Neural progenitor cell (in vitro differentiated cells): Measurements from ENCODE around the gene KCNQ1. TPM values are rescaled to one million over a fixed set of nuclear protein-coding genes. Genes with fewer than 3 reads are reported as not detected.

Experiments
- DNase-seq: peaks from one replicate; pipeline ENCODE4 v3.0.0-alpha.2; 2016; ENCODE audit warnings: low spot score
- H2AFZ ChIP-seq: fragments of 200-600 bp; sonication (generic); replicated peaks from 2 replicates; pipeline ENCODE4 v1.6.1; 2016; ENCODE audit warnings: antibody characterized with exemption
- H3F3A ChIP-seq: fragments of 200-600 bp; sonication (generic); 2 replicates; pipeline ENCODE4 v1.6.1; 2016; ENCODE audit warnings: antibody characterized with exemption, low read depth
- H3K27ac ChIP-seq: fragments of 200-600 bp; sonication (generic); 2 replicates; pipeline ENCODE4 v1.5.1; 2016; ENCODE audit warnings: mild to moderate bottlenecking
- H3K27me3 ChIP-seq: fragments of 200-600 bp; sonication (generic); 2 replicates; pipeline ENCODE4 v1.6.1; 2016; ENCODE audit warnings: mild to moderate bottlenecking, moderate library complexity
- H3K36me3 ChIP-seq: fragments of 200-600 bp; sonication (generic); 2 replicates; pipeline ENCODE4 v1.5.1; 2016
- H3K4me1 ChIP-seq: fragments of 200-600 bp; sonication (generic); 2 replicates; pipeline ENCODE4 v1.6.1; 2016; ENCODE audit warnings: mixed run types
- H3K4me2 ChIP-seq: fragments of 200-600 bp; sonication (generic); 2 replicates; pipeline ENCODE4 v1.6.1; 2016
- H3K4me3 ChIP-seq: fragments of 200-600 bp; sonication (generic); 2 replicates; pipeline ENCODE4 v1.5.1; 2016
- H3K79me2 ChIP-seq: fragments of 200-600 bp; sonication (generic); 2 replicates; pipeline ENCODE4 v1.6.1; 2016; ENCODE audit warnings: low read depth
- H3K9ac ChIP-seq: fragments of 200-600 bp; sonication (generic); 2 replicates; pipeline ENCODE4 v1.6.1; 2016
- H3K9me3 ChIP-seq: fragments of 200-600 bp; sonication (generic); 2 replicates; pipeline ENCODE4 v1.5.1; 2016; ENCODE audit warnings: low read depth
- H4K20me1 ChIP-seq: fragments of 200-600 bp; sonication (generic); 2 replicates; pipeline ENCODE4 v1.6.1; 2016; ENCODE audit warnings: low read depth
- H3K27ac Mint-ChIP-seq: 3 replicates; pipeline ENCODE4 v1.8.0; 2021; ENCODE audit warnings: mixed read lengths
- H3K27me3 Mint-ChIP-seq: 2 replicates; pipeline ENCODE4 v1.8.0; 2022; ENCODE audit warnings: low read depth, mild to moderate bottlenecking, inconsistent platforms, moderate library complexity, mixed read lengths; ENCODE audit not compliant: insufficient read depth
- H3K36me3 Mint-ChIP-seq: 3 replicates; pipeline ENCODE4 v1.8.0; 2021; ENCODE audit warnings: mixed read lengths
- H3K4me1 Mint-ChIP-seq: 3 replicates; pipeline ENCODE4 v1.8.0; 2021; ENCODE audit warnings: mixed read lengths
- H3K4me3 Mint-ChIP-seq: 3 replicates; pipeline ENCODE4 v1.8.0; 2021; ENCODE audit warnings: mild to moderate bottlenecking, moderate library complexity, mixed read lengths
- H3K9me3 Mint-ChIP-seq: 3 replicates; pipeline ENCODE4 v1.8.0; 2020; ENCODE audit warnings: mixed read lengths
- EZH2 ChIP-seq: fragments of 200-600 bp; sonication (generic); IDR thresholded peaks from 2 replicates; pipeline ENCODE4 v1.6.1; 2017; ENCODE audit warnings: antibody characterized with exemption, mild to moderate bottlenecking, moderate library complexity
- EZH2phosphoT487 ChIP-seq: fragments of 200-600 bp; sonication (generic); IDR thresholded peaks from 2 replicates; pipeline ENCODE4 v1.6.1; 2017; ENCODE audit warnings: antibody characterized with exemption
- total RNA-seq: library from RNA; depleted of rRNA; stranded (reverse); fragments of >200 nt; gene quantifications from 2 replicates; pipeline ENCODE4 v1.2.3, GENCODE V29; 2015; ENCODE audit warnings: low replicate concordance
- TF ChIP-seq, protein P1 (sequence below): fragments of 200-600 bp; sonication (generic); IDR thresholded peaks from 2 replicates; pipeline ENCODE4 v1.5.1; 2017; ENCODE audit warnings: antibody characterized with exemption, mild to moderate bottlenecking

KCNQ1 gene
- total RNA-seq, 1 donor from 2014 or later, result 0.11 TPM

DNA sequence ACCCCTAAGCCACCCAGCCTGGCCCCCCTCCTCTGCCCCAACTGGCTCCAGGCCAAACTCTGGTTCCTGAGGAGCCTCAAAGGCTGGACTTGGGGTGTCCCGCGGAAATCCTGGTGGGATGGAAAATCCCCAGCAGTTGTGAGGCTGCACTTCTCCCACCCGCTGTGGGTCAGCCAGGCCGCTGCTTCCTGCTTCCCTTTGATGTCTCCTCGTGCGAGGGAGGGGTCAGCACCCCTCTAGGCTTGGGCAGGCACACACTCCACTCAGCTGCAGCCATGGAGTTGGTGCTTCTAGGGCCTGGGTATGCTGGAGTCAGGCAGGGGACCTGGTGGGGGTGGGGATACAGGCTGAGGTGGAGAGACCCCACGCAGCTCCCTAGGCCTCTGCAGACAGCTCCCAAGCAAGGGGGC is 243.0 kb downstream of the KCNQ1 start:
- H3K4me1 Mint-ChIP-seq, result peaks cover 44% of the 10 kb centered on the region
- DNase-seq, result no peak
- peaks cover 3% of the 10 kb centered on the region for H3K79me2 ChIP-seq

DNA sequence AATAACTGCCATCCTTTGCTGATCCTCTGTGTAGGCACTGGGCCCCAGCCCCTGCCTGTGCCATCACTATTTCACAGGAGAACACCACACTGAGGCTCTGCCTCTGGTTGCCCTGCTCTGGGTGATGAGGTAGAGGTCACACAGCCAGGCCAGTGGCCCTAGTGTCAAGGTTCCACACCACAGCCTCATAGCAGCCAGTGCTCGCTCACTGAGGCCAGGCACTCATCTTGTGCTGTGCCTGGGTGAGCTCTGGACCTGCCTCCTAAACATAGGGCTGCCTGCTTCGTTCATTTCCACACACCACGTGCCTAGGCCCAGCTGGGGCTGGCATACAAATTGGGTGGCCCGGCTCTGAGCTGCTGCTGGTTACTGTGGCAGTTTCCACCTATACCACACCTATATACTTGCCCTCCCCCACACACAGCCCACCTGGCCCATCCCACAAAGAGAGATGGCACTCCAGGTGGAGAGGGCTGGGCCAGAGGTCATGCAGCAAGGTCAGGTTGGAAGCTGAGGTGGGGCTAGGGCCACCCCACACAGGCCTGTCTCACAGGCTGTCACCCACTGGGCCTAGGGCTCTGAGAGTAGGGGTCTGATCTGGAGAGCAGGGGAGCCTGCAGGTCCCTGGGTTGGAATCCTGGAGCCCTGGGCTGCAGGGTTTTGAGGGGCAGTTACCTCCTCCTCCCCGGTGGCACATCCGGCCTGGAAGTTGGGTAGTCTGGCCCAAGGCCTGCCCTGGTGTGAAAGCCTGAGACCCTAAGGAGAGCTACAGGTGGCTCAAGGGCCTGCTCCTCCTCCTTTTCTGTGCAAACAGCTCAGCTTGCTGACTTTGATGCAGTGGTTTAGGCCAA is 243.8 kb downstream of the KCNQ1 start:
- Mint-ChIP-seq H3K4me3 (no peak overlapping the region), H3K27ac (peak overlapping the region; percentile 25), H3K4me1 (peaks cover 52% of the 10 kb centered on the region), H3K27me3 (peaks cover 7% of the 10 kb centered on the region), H3K36me3 (no peaks in the 10 kb centered on the region), H3K9me3 (no peaks in the 10 kb centered on the region)
- Histone ChIP-seq H3K79me2 (peaks cover 3% of the 10 kb centered on the region), H3K9ac (no peak overlapping the region), H3K27ac (no peak overlapping the region), H2AFZ (no peak overlapping the region), H3K4me3 (no peak overlapping the region), H3K4me1 (peaks cover 32% of the 10 kb centered on the region), H3K36me3 (no peaks in the 10 kb centered on the region), H3F3A (peaks cover 12% of the 10 kb centered on the region), H3K9me3 (no peaks in the 10 kb centered on the region), H3K27me3 (no peaks in the 10 kb centered on the region), H3K4me2 (no peak overlapping the region), H4K20me1 (peaks cover 71% of the 10 kb centered on the region)
- TF ChIP-seq, protein P1, sequence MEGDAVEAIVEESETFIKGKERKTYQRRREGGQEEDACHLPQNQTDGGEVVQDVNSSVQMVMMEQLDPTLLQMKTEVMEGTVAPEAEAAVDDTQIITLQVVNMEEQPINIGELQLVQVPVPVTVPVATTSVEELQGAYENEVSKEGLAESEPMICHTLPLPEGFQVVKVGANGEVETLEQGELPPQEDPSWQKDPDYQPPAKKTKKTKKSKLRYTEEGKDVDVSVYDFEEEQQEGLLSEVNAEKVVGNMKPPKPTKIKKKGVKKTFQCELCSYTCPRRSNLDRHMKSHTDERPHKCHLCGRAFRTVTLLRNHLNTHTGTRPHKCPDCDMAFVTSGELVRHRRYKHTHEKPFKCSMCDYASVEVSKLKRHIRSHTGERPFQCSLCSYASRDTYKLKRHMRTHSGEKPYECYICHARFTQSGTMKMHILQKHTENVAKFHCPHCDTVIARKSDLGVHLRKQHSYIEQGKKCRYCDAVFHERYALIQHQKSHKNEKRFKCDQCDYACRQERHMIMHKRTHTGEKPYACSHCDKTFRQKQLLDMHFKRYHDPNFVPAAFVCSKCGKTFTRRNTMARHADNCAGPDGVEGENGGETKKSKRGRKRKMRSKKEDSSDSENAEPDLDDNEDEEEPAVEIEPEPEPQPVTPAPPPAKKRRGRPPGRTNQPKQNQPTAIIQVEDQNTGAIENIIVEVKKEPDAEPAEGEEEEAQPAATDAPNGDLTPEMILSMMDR, result no peak
- TF ChIP-seq EZH2phosphoT487 (no peak), EZH2 (no peak)
- DNase-seq, result no peak

More for the DNA sequence above, 243.0 kb downstream of the KCNQ1 start:
- Histone ChIP-seq H3K4me3 (no peak overlapping the region), H3K9ac (no peak overlapping the region), H3K4me2 (no peak overlapping the region), H3K9me3 (no peaks in the 10 kb centered on the region), H4K20me1 (peaks cover 65% of the 10 kb centered on the region), H3K4me1 (peaks cover 24% of the 10 kb centered on the region), H3K27ac (no peak overlapping the region), H3K27me3 (no peaks in the 10 kb centered on the region), H2AFZ (no peak overlapping the region), H3F3A (peaks cover 4% of the 10 kb centered on the region), H3K36me3 (no peaks in the 10 kb centered on the region)
- H3K4me3 Mint-ChIP-seq, result no peak overlapping the region
- TF ChIP-seq, protein P1, result no peak
- TF ChIP-seq EZH2phosphoT487, result no peak
- no peak for TF ChIP-seq EZH2
- H3K36me3 Mint-ChIP-seq, result no peaks in the 10 kb centered on the region
- peaks cover 7% of the 10 kb centered on the region for H3K27me3 Mint-ChIP-seq
- no peak overlapping the region for H3K27ac Mint-ChIP-seq
- H3K9me3 Mint-ChIP-seq, result no peaks in the 10 kb centered on the region

DNA sequence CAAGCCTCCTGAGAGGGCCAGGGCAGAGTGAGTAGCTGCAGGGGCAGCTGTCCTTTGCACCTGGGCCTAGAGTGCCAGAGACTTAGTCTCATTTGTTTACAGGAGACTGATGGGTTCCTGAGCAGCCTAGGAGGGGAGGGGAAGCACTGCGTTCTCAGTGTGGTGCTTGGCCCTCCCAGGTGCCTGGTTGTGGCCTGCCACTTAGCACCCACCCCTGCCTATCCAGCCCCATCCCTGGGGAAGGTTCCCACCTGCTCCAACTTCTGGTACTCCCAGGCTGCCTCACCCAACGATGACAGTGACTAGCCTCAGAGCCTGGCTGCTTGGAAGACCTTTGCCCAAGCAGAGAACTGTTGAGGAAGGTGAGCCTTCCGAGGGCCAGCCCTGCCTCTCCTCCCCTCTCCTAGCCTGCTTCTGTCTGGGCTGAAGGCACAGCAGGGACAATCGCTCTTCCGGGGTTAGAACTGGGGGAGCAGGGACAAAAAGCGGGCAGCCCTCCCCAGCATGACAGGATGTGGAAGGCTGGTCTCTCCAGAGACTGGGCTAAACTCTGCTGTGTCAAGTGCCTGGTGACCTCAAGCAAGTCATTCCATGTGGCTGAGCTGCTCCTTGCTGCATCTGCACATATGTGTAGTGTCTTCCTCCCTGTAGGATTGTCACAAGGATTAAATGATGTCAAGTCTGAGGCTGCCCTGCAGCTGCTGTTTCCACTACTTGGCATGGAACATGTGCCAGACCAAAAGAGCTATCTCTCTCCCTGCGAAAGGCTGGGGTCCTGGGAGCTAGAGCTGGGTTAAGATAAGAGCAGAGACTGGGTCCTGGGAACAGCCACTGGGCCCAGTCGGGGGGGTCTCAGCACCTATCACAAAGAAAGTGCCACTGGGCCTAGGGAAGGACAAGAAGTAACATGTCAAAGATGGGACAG is 245.1 kb downstream of the KCNQ1 start:
- Mint-ChIP-seq H3K4me1 (peaks cover 60% of the 10 kb centered on the region), H3K36me3 (no peaks in the 10 kb centered on the region), H3K9me3 (no peaks in the 10 kb centered on the region), H3K27me3 (peaks cover 6% of the 10 kb centered on the region), H3K27ac (no peak overlapping the region), H3K4me3 (peak overlapping the region; percentile 76)
- no peak for DNase-seq
- Histone ChIP-seq H3K79me2 (peaks cover 3% of the 10 kb centered on the region), H3K27me3 (no peaks in the 10 kb centered on the region), H3K27ac (no peak overlapping the region), H3K4me1 (peaks cover 43% of the 10 kb centered on the region), H3F3A (peaks cover 25% of the 10 kb centered on the region), H3K9ac (no peak overlapping the region), H3K36me3 (no peaks in the 10 kb centered on the region), H3K4me3 (no peak overlapping the region), H3K9me3 (no peaks in the 10 kb centered on the region), H2AFZ (no peak overlapping the region), H4K20me1 (peaks cover 84% of the 10 kb centered on the region), H3K4me2 (no peak overlapping the region)
- TF ChIP-seq EZH2 (no peak), EZH2phosphoT487 (no peak)
- TF ChIP-seq, protein P1, result no peak
